Activated CD8-positive, alpha-beta memory T cell treated with anti-CD3 and anti-CD28 coated beads, Interleukin-2, amount 50 U/mL, for 1 hour (primary cell): Measurements from ENCODE around the gene ATXN7L3.
"Not testable (repeated sequence)": the region's sequence is repeated elsewhere in the genome, so short reads cannot be mapped to it uniquely, and the experiment has no call there.

ENCODE experiments used
- DNase-seq: peaks from one replicate; pipeline ENCODE4 v3.0.0-alpha.2; 2020; ENCODE audit errors: extremely low read depth

Gene ATXN7L3

GRCh38 chr17:44199553-44200477 is at the start of gene ATXN7L3:
ATXN7L3 (minus strand) TSS chr17:44199884; CDS start chr17:44198070, 1,814 bp downstream.
- peak; percentile 99 for DNase-seq

- DNase-seq = no peak
These were observed 48.4 kb upstream of the ATXN7L3 start for GRCh38 chr17:44247876-44248736.

GRCh38 chr17:44247440-44247841 is 47.8 kb upstream of the ATXN7L3 start:
- no peak for DNase-seq

GRCh38 chr17:44241106-44241624 is 41.5 kb upstream of the ATXN7L3 start:
- DNase-seq = no peak

- not testable (repeated sequence) for DNase-seq
These were observed 38.2 kb upstream of the ATXN7L3 start for GRCh38 chr17:44237886-44238285.

- DNase-seq = no peak
These were observed 36.8 kb upstream of the ATXN7L3 start for GRCh38 chr17:44236444-44236991.

GRCh38 chr17:44235583-44235936 is 35.9 kb upstream of the ATXN7L3 start:
- no peak for DNase-seq

- DNase-seq = no peak
These were observed 33.9 kb upstream of the ATXN7L3 start for GRCh38 chr17:44233582-44233981.

GRCh38 chr17:44232061-44232460 is 32.4 kb upstream of the ATXN7L3 start:
- DNase-seq = no peak

- no peak for DNase-seq
These were observed 30.5 kb upstream of the ATXN7L3 start for GRCh38 chr17:44230140-44230539.

- no peak for DNase-seq
These were observed 29.4 kb upstream of the ATXN7L3 start for GRCh38 chr17:44229090-44229489.

GRCh38 chr17:44223541-44224071 is 23.9 kb upstream of the ATXN7L3 start:
- DNase-seq = no peak

- DNase-seq = no peak
These were observed 22.6 kb upstream of the ATXN7L3 start for GRCh38 chr17:44222112-44222869.

GRCh38 chr17:44221862-44222111 is 22.1 kb upstream of the ATXN7L3 start:
- no peak for DNase-seq

- DNase-seq = no peak
These were observed 21.6 kb upstream of the ATXN7L3 start for GRCh38 chr17:44221084-44221861.

- DNase-seq = no peak
These were observed 20.8 kb upstream of the ATXN7L3 start for GRCh38 chr17:44220213-44221083.

GRCh38 chr17:44219616-44220212 is 20.0 kb upstream of the ATXN7L3 start, which contains the start of gene UBTF:
UBTF (minus strand) TSS chr17:44219675; CDS start chr17:44218229, 1,446 bp downstream.
- DNase-seq = no peak

- DNase-seq = no peak
These were observed 19.5 kb upstream of the ATXN7L3 start for GRCh38 chr17:44219108-44219615.
